Heart left ventricle (tissue), 16 donors: ENCODE results near the gene KRTAP4-3. TPM values are rescaled to one million over a fixed set of nuclear protein-coding genes. Genes with fewer than 3 reads are reported as not detected.
"Not testable (repeated sequence)": the region's sequence is repeated elsewhere in the genome, so short reads cannot be mapped to it uniquely, and the experiment has no call there.

ENCODE experiments used
- ATAC-seq, 4 donors: fragments of 200-7000 bp; cut with Tn5 transposase; one replicate each; pipeline ENCODE4 v1.9.1; 2020 to 2022; ENCODE audit warnings: moderate library complexity in 4 of 4, mild to moderate bottlenecking in 3 of 4, moderate number of reproducible peaks in 1 of 4
- DNase-seq, 5 donors: peaks; one replicate each; pipeline ENCODE4 v3.0.0-alpha.2; 2020
- H3K27ac ChIP-seq, 12 donors: fragments of 200-600 bp; sonication (generic) in 4 of 12; one replicate each; pipeline versions ENCODE4 v1.5.0 to v1.8.0; 2016 to 2022; ENCODE audit warnings: mild to moderate bottlenecking in 2 of 12
- H3K27me3 ChIP-seq, 9 donors: fragments of 200-600 bp; sonication (generic) in 2 of 9; one replicate each; pipeline versions ENCODE4 v1.5.1 to v1.8.0; 2016 to 2022; ENCODE audit warnings: mild to moderate bottlenecking in 3 of 9
- H3K36me3 ChIP-seq, 9 donors: fragments of 200-600 bp; sonication (generic) in 2 of 9; one replicate each; pipeline versions ENCODE4 v1.5.0 to v1.8.0; 2018 to 2022; ENCODE audit warnings: mild to moderate bottlenecking in 2 of 9
- H3K4me1 ChIP-seq, 12 donors: fragments of 200-600 bp; sonication (generic) in 4 of 12; one replicate each; pipeline versions ENCODE4 v1.5.0 to v1.8.0; 2016 to 2022; ENCODE audit warnings: mild to moderate bottlenecking in 3 of 12
- H3K4me3 ChIP-seq, 12 donors: fragments of 200-600 bp; sonication (generic) in 4 of 12; one replicate each; pipeline versions ENCODE4 v1.5.0 to v1.8.0; 2017 to 2022; ENCODE audit warnings: mild to moderate bottlenecking in 9 of 12, moderate library complexity in 4 of 12
- H3K9me3 ChIP-seq, 12 donors: fragments of 200-600 bp; sonication (generic) in 4 of 12; one replicate each; pipeline versions ENCODE4 v1.5.0 to v1.8.0; 2016 to 2022; ENCODE audit warnings: mild to moderate bottlenecking in 1 of 12
- CTCF ChIP-seq, 12 donors: fragments of 200-600 bp; sonication (generic) in 4 of 12; IDR thresholded peaks; one replicate each; pipeline versions ENCODE4 v1.5.0 to v1.8.0; 2018 to 2022; ENCODE audit warnings: antibody characterized with exemption in 12 of 12, mild to moderate bottlenecking in 5 of 12
- POLR2A ChIP-seq, 2 donors: fragments of 450-650 bp; IDR thresholded peaks; one replicate each; pipeline ENCODE4 v1.6.1; 2017; ENCODE audit warnings: antibody characterized with exemption in 2 of 2, mild to moderate bottlenecking in 2 of 2, moderate library complexity in 2 of 2
- whole genome bisulfite sequencing, 4 donors: extraction: QIAGEN DNeasy Blood & Tissue Kit in 2 of 4; methylation state at CpG; one replicate each; pipeline versions ENCODE4 v1.1.5 to v1.1.7; 2013 to 2018; 5-methylcytosine and 5-hydroxymethylcytosine counted together
- intact Hi-C, 10 donors: fragments of 100-400 bp; cut with DNase I; formaldehyde crosslinking; loops; one replicate each; pipeline versions ENCODE4 v1.11.1 to v1.14.2; 2022
- polyA plus RNA-seq, 2 donors: library from polyadenylated mRNA; stranded (reverse); fragments of 200-250 nt; gene quantifications; one replicate each; pipeline ENCODE4 v1.2.3, GENCODE V29; 2013
- total RNA-seq, 9 donors: library from RNA; depleted of rRNA in 2 of 9; stranded (reverse); fragments of >200 nt in 2 of 9; fragmentation: NEBNext Ultra II Directional in 3 of 9; extraction: Animal tissue kit (Norgen Biotek cat#: 25700) in 3 of 9; gene quantifications; one replicate each; pipeline versions ENCODE4 v1.1.0 to v1.2.4, GENCODE V29; 2016 to 2023
- donor health status: ischemic (EF 13 %, LVEDD 7.1; RV severe dilation, severe dysfunction).
- donor health status: healthy with polysubstance abuse.
- donor health status: DM: no; HTN: yes; CAD: no.
- donor health status: DM: no; HTN: no; CAD: no.
- donor health status: ischemic (EF 25% LVEDD 6.9; RV normal size, moderate dysfunction).
- donor health status: ischemic (EF 25% LVEDD 5.7; RV mildly dilated, moderate dysfunction).
- donor health status: healthy.
- donor health status: DM: yes; HTN: yes; CAD: no.
- donor health status: ischemic (EF 35%, LVEDD 5.7; RV mildly dilated, moderate dysfunction).
- donor health status: nonischemic (EF 11% LVEDD 7.7; RV severe dilation, severe dysfunction).
- donor health status: DM: yes; HTN: yes; CAD: no.
- donor health status: PGD.
- donor health status: ischemic (EF 29% LVEDD 5.4; RV normal size, mild dysfunction).
- donor health status: nonischemic (EF 23%, LVEDD 6.1; RV moderate dilation, normal function).

KRTAP4-3 gene
- total and polyA plus RNA-seq, 11 donors, result not detected

DNA sequence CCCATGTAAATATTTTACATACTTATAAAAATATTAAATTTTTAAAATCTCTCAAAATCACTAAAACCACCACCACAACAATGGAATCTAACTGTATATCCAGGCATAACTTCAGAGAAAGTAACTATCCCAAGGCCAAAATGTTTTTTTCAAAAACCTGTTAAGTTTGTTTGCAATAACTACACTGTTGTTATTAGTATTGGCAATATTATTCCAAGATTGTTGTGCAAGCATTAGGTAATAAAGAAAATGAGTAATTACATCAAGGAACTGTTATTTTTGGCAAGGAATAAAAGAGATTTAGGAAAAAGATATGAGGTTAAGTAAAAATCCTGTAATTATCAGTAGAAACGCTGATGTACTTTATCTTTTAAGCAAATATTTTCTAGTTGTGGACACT is 40.6 kb downstream of the KRTAP4-3 start:
- H3K27ac ChIP-seq, result no peak overlapping the region
- peaks cover 0 to 7% (median 0%) of the 10 kb centered on the region in 12 donors for H3K9me3 ChIP-seq
- TF ChIP-seq POLR2A (IDR thresholded peaks at IDR 0.05) (no peak), CTCF (IDR thresholded peaks at IDR 0.05) (no peak)
- intact Hi-C loops, result no loop called here
- peaks cover 0 to 5% (median 0%) of the 10 kb centered on the region in 9 donors for H3K27me3 ChIP-seq
- no peaks in the 10 kb centered on the region for H3K4me1 ChIP-seq
- 56 to 67% (median 64%) methylated on average over 1 of the region's 1 CpG for WGBS, 4 donors
- DNase-seq (no peak), ATAC-seq (no peak)
- no peak overlapping the region for H3K4me3 ChIP-seq
- H3K36me3 ChIP-seq, result no peaks in the 10 kb centered on the region

DNA sequence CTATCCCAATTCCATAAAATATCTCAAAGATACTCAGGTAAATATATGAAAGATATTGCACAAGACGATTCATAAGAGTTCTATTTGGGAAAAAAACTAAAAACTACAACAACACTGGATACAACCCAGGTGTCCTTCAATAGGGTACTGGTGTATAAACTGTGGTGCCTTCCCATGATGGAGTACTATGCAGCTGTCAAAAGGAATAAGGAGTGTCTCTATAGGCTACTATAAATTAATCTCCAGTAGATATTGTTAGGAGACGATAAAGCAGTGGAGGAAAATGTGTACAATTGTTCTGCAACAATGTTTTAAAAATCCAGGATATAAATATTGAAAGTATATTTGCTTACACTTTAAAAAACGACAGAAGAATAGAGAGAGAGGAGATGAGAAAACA is 41.6 kb downstream of the KRTAP4-3 start:
- TF ChIP-seq CTCF (IDR thresholded peaks at IDR 0.05) (no peak), POLR2A (IDR thresholded peaks at IDR 0.05) (no peak)
- no peak for DNase-seq

GRCh38 chr17:41125064-41125463 is 43.0 kb downstream of the KRTAP4-3 start:
- TF ChIP-seq CTCF (IDR thresholded peaks at IDR 0.05) (no peak), POLR2A (IDR thresholded peaks at IDR 0.05) (no peak)
- no peaks in the 10 kb centered on the region for H3K36me3 ChIP-seq
- H3K27ac ChIP-seq, result no peak overlapping the region
- no peaks in the 10 kb centered on the region for H3K4me1 ChIP-seq
- DNase-seq, result no peak
- H3K4me3 ChIP-seq, result no peak overlapping the region
- WGBS, 4 donors, result 92 to 97% (median 93%) methylated on average over 2 of the region's 2 CpGs
- peaks cover 0 to 5% (median 0%) of the 10 kb centered on the region in 9 donors for H3K27me3 ChIP-seq
- ATAC-seq, result no peak
- intact Hi-C loops, result no loop called here
- H3K9me3 ChIP-seq, result peaks cover 0 to 7% (median 0%) of the 10 kb centered on the region in 12 donors

More for the DNA sequence above, 41.6 kb downstream of the KRTAP4-3 start:
- no peak for ATAC-seq
- H3K9me3 ChIP-seq, result peaks cover 0 to 7% (median 0%) of the 10 kb centered on the region in 12 donors
- intact Hi-C loops, result no loop called here
- H3K27me3 ChIP-seq, result peaks cover 0 to 5% (median 0%) of the 10 kb centered on the region in 9 donors
- H3K4me3 ChIP-seq, result no peak overlapping the region
- H3K4me1 ChIP-seq, result no peaks in the 10 kb centered on the region
- no peak overlapping the region for H3K27ac ChIP-seq
- no peaks in the 10 kb centered on the region for H3K36me3 ChIP-seq
- 83 to 88% (median 85%) methylated on average over 3 of the region's 3 CpGs for WGBS, 4 donors

GRCh38 chr17:41123991-41124371 is 44.0 kb downstream of the KRTAP4-3 start, which contains the start of gene KRTAP4-12:
KRTAP4-12 (minus strand) TSS chr17:41124182; CDS start chr17:41124122, 60 bp downstream.
- intact Hi-C loops, H3K27ac ChIP-seq, H3K36me3 ChIP-seq, H3K4me3 ChIP-seq, H3K4me1 ChIP-seq, ATAC-seq, DNase-seq, H3K27me3 ChIP-seq, H3K9me3 ChIP-seq: not testable (repeated sequence)
- 28 to 72% (median 59%) methylated on average over 3 of the region's 3 CpGs for WGBS, 4 donors

DNA sequence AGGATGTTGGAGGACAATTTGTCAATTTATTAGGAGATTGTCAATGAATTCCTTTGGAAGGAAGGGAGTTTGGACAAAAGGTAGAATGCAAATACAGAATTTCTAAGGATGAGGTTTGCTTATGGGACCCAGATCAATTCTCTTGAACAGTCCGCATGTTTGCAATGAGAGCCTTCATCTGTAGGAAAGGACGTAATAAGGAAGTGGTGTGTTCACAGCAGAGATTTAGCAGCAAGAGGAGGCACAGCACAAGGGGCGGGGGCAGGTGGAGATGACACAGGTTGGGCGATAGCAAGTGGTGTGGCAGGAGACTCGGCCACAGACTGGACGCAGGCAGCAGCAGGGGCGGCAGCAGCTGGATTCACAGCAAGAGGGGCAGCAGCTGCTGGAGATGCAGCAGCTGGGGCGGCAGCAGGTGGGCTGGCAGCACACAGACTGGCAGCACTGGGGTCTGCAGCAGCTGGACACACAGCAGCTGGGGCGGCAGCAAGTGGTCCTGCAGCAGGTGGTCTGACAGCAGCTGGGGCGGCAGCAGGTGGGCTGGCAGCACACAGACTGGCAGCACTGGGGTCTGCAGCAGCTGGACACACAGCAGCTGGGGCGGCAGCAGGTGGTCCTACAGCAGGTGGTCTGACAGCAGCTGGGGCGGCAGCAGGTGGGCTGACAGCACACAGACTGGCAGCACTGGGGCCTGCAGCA is 44.6 kb downstream of the KRTAP4-3 start:
- H3K27ac ChIP-seq, H3K4me3 ChIP-seq, H3K9me3 ChIP-seq, DNase-seq, intact Hi-C loops, ATAC-seq, H3K36me3 ChIP-seq, H3K4me1 ChIP-seq: not testable (repeated sequence)
- 75 to 80% (median 75%) methylated on average over 9 to 12 of the region's 12 CpGs for WGBS, 4 donors
- H3K27me3 ChIP-seq, result peaks cover 0 to 13% (median 0%) of the 10 kb centered on the region in 9 donors
